Ovary (tissue), 9 donors: ENCODE results near the gene SNX8. TPM values are rescaled to one million over a fixed set of nuclear protein-coding genes. Genes with fewer than 3 reads are reported as not detected.

Source experiments
- DNase-seq, 5 donors: peaks; one replicate each; pipeline ENCODE4 v3.0.0-alpha.2; 2019 to 2020
- H3K27ac ChIP-seq, 2 donors: fragments of 200-600 bp; one replicate each; pipeline versions ENCODE4 v1.5.1 to v1.8.0; 2019 to 2022
- H3K27me3 ChIP-seq: fragments of 200-600 bp; one replicate; pipeline ENCODE4 v1.8.0; 2022
- H3K36me3 ChIP-seq: fragments of 200-600 bp; sonication (generic); one replicate; pipeline ENCODE4 v1.5.1; 2019
- H3K4me1 ChIP-seq: one replicate; pipeline ENCODE4 v1.8.1; 2013; ENCODE audit warnings: mild to moderate bottlenecking, moderate library complexity; ENCODE audit not compliant: insufficient read depth
- H3K4me3 ChIP-seq: fragments of 200-600 bp; sonication (generic); one replicate; pipeline ENCODE4 v1.5.1; 2017
- H3K9me3 ChIP-seq, 2 donors: fragments of 200-600 bp in 1 of 2; sonication (generic) in 1 of 2; one replicate each; pipeline versions ENCODE4 v1.5.1 to v1.8.1; 2013 to 2019; ENCODE audit warnings: mild to moderate bottlenecking in 1 of 2, moderate library complexity in 1 of 2
- CTCF ChIP-seq, 3 donors: fragments of 450-650 bp in 2 of 3; fragments of 200-600 bp in 1 of 3; IDR thresholded peaks; one replicate each; pipeline versions ENCODE4 v1.5.1 to v1.8.0; 2016 to 2022; ENCODE audit warnings: antibody characterized with exemption in 3 of 3, mild to moderate bottlenecking in 1 of 3
- EP300 ChIP-seq: sonication (generic); formaldehyde crosslinking; IDR thresholded peaks from one replicate; pipeline ENCODE4 v1.6.1; 2017; ENCODE audit warnings: antibody characterized with exemption
- POLR2A ChIP-seq: fragments of 450-650 bp; IDR thresholded peaks from one replicate; pipeline ENCODE4 v1.6.1; 2017; ENCODE audit warnings: antibody characterized with exemption, mild to moderate bottlenecking, moderate library complexity
- WGBS, 3 donors: extraction: QIAGEN DNeasy Blood & Tissue Kit in 1 of 3; methylation state at CpG; one replicate each; pipeline versions ENCODE4 v1.1.5 to v1.1.7; 2013 to 2017; 5-methylcytosine and 5-hydroxymethylcytosine counted together
- intact Hi-C, 4 donors: fragments of 100-400 bp; cut with DNase I; formaldehyde crosslinking; loops; one replicate each; pipeline versions ENCODE4 v1.11.0 to v1.15.1; 2022 to 2023
- polyA plus RNA-seq, 2 donors: library from polyadenylated mRNA; stranded (reverse); fragments of 200-250 nt in 1 of 2; fragments of 350-450 nt in 1 of 2; fragmentation: Illumina TruSeq in 1 of 2; extraction: RNeasy Lipid Tissue Mini Kit (QIAGEN cat#74804) in 1 of 2; gene quantifications; one replicate each; pipeline ENCODE4 v1.2.3, GENCODE V29; 2013 to 2014
- total RNA-seq, 7 donors: library from RNA; depleted of rRNA in 2 of 7; stranded (reverse); fragments of >200 nt in 2 of 7; fragmentation: NEBNext Ultra II Directional in 3 of 7; extraction: Animal tissue kit (Norgen Biotek cat#: 25700) in 3 of 7; gene quantifications; one replicate each; pipeline versions ENCODE4 v1.1.0 to v1.2.4, GENCODE V29; 2016 to 2023
- donor health status: DM: no; HTN: no; CAD: no; lungs with moderate emphysema.
- donor health status: DM: no; HTN: no; CAD: no.
- donor health status: Bipolar disorder and iron deficiency.
- donor health status: DM: yes; HTN: yes; CAD: no.
- donor health status: DM: no; HTN: no; CAD: no.
- donor health status: DM: yes; HTN: yes; CAD: no.

SNX8 gene
- total and polyA plus RNA-seq, 9 donors = 3.2 to 37.2 (median 19.2) TPM

- Histone ChIP-seq H3K27me3 (no peaks in the 10 kb centered on the region), H3K36me3 (no peaks in the 10 kb centered on the region), H3K4me1 (no peaks in the 10 kb centered on the region), H3K4me3 (no peak overlapping the region), H3K9me3 (no peaks in the 10 kb centered on the region), H3K27ac (no peak overlapping the region)
- WGBS, 3 donors = 93 to 95% (median 94%) methylated on average over 24 to 34 of the region's 34 CpGs
- DNase-seq = no peak
- intact Hi-C loops = loop anchor here in 1 of 4 donors (10.0 kb wide), 1 partner anchor 86 kb away; no protein-coding TSS in a partner anchor
- no peak for TF ChIP-seq CTCF (IDR thresholded peaks at IDR 0.05)
- no peak for TF ChIP-seq EP300
- TF ChIP-seq POLR2A = no peak
These were observed 55.4 kb downstream of the SNX8 start for GRCh38 chr7:2258661-2259365.

GRCh38 chr7:2257651-2258050 lies 56.6 kb downstream of the SNX8 start:
- Histone ChIP-seq H3K4me1 (no peaks in the 10 kb centered on the region), H3K4me3 (no peak overlapping the region), H3K27ac (no peak overlapping the region), H3K27me3 (no peaks in the 10 kb centered on the region), H3K36me3 (no peaks in the 10 kb centered on the region), H3K9me3 (no peaks in the 10 kb centered on the region)
- 88 to 91% (median 89%) methylated on average over 17 of the region's 17 CpGs for WGBS, 3 donors
- intact Hi-C loops = loop anchor here in 1 of 4 donors (10.0 kb wide), 1 partner anchor 87 kb away; no protein-coding TSS in a partner anchor
- TF ChIP-seq EP300 (no peak), CTCF (IDR thresholded peaks at IDR 0.05) (no peak), POLR2A (no peak)
- DNase-seq = no peak

- 92 to 94% (median 93%) methylated on average over 27 to 38 of the region's 38 CpGs for WGBS, 3 donors
- intact Hi-C loops = loop anchor here in 1 of 4 donors (10.0 kb wide), 1 partner anchor 88 kb away; no protein-coding TSS in a partner anchor
- no peak overlapping the region for H3K4me3 ChIP-seq
- DNase-seq = no peak
- no peaks in the 10 kb centered on the region for H3K36me3 ChIP-seq
- TF ChIP-seq CTCF (IDR thresholded peaks at IDR 0.05) (no peak), POLR2A (no peak), EP300 (no peak)
- no peak overlapping the region for H3K27ac ChIP-seq
- no peaks in the 10 kb centered on the region for H3K4me1 ChIP-seq
- no peaks in the 10 kb centered on the region for H3K9me3 ChIP-seq
- no peaks in the 10 kb centered on the region for H3K27me3 ChIP-seq
These were observed 57.1 kb downstream of the SNX8 start for GRCh38 chr7:2257046-2257551.

GRCh38 chr7:2256306-2257045 lies 57.8 kb downstream of the SNX8 start:
- Histone ChIP-seq H3K36me3 (no peaks in the 10 kb centered on the region), H3K27me3 (no peaks in the 10 kb centered on the region), H3K9me3 (no peaks in the 10 kb centered on the region), H3K4me3 (no peak overlapping the region), H3K4me1 (no peaks in the 10 kb centered on the region), H3K27ac (no peak overlapping the region)
- DNase-seq = no peak
- intact Hi-C loops = loop anchor here in 1 of 4 donors (10.0 kb wide), 1 partner anchor 88 kb away; no protein-coding TSS in a partner anchor
- TF ChIP-seq CTCF (IDR thresholded peaks at IDR 0.05) = no peak
- no peak for TF ChIP-seq EP300
- TF ChIP-seq POLR2A = no peak
- WGBS, 3 donors = 91 to 92% (median 91%) methylated on average over 44 of the region's 44 CpGs
